Heart left ventricle (tissue), 13 donors: ENCODE results near the gene PROSER2.

Source experiments
- POLR2A ChIP-seq, 2 donors: fragments of 450-650 bp; IDR thresholded peaks; one replicate each; pipeline ENCODE4 v1.6.1; 2017; ENCODE audit warnings: antibody characterized with exemption in 2 of 2, mild to moderate bottlenecking in 2 of 2, moderate library complexity in 2 of 2
- TF ChIP-seq, protein P1 (sequence below), 12 donors: fragments of 200-600 bp; sonication (generic) in 4 of 12; IDR thresholded peaks; one replicate each; pipeline versions ENCODE4 v1.5.0 to v1.8.0; 2018 to 2022; ENCODE audit warnings: antibody characterized with exemption in 12 of 12, mild to moderate bottlenecking in 5 of 12
- donor health status: ischemic (EF 13 %, LVEDD 7.1; RV severe dilation, severe dysfunction).
- donor health status: DM: no; HTN: yes; CAD: no.
- donor health status: DM: no; HTN: no; CAD: no.
- donor health status: ischemic (EF 25% LVEDD 6.9; RV normal size, moderate dysfunction).
- donor health status: ischemic (EF 25% LVEDD 5.7; RV mildly dilated, moderate dysfunction).
- donor health status: ischemic (EF 35%, LVEDD 5.7; RV mildly dilated, moderate dysfunction).
- donor health status: nonischemic (EF 11% LVEDD 7.7; RV severe dilation, severe dysfunction).
- donor health status: DM: yes; HTN: yes; CAD: no.
- donor health status: PGD.
- donor health status: ischemic (EF 29% LVEDD 5.4; RV normal size, mild dysfunction).
- donor health status: nonischemic (EF 23%, LVEDD 6.1; RV moderate dilation, normal function).

DNA sequence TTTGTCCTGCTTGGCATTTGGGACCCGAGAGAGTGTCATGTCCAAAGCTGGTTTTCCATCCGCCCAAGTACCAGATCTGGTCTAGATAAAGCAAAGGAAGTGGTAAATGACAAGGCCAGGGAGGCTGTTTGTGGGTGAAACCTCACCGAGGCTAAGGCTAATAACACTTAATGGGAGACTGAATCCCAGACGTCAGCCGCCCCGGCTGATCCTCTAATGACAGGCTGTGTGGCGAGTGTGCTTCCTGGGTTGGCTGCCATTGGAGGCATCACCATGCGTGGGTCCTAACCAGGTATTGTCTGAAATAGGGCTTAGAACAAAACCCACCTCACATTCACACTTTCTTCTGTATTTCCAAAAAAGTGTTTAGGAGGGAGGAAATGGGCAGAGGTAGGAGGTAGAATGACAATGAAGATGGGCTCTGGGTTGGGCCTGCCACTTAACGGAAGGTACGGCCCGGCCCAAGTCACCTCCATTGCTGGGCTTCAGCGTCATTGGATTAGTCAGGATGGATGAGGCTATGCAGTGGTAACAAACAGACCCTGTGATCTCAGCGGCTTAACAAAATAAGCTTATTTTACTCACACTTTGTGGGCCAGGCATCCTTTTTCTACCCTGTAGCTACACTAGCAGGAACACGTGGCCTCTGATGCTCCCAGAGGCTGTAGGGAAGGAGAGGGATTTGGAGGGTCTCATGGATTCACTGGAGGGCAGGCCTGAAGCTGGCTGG, 59.7 kb downstream of the PROSER2 start:
- TF ChIP-seq, protein P1, sequence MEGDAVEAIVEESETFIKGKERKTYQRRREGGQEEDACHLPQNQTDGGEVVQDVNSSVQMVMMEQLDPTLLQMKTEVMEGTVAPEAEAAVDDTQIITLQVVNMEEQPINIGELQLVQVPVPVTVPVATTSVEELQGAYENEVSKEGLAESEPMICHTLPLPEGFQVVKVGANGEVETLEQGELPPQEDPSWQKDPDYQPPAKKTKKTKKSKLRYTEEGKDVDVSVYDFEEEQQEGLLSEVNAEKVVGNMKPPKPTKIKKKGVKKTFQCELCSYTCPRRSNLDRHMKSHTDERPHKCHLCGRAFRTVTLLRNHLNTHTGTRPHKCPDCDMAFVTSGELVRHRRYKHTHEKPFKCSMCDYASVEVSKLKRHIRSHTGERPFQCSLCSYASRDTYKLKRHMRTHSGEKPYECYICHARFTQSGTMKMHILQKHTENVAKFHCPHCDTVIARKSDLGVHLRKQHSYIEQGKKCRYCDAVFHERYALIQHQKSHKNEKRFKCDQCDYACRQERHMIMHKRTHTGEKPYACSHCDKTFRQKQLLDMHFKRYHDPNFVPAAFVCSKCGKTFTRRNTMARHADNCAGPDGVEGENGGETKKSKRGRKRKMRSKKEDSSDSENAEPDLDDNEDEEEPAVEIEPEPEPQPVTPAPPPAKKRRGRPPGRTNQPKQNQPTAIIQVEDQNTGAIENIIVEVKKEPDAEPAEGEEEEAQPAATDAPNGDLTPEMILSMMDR (IDR thresholded peaks at IDR 0.05), result no peak
- TF ChIP-seq POLR2A (IDR thresholded peaks at IDR 0.05), result no peak
